HUES48 (cell line): ENCODE results near the gene CCDC61.

Source experiments
- H3K27ac ChIP-seq: one replicate; pipeline ENCODE4 v1.7.0; 2013; ENCODE audit warnings: low read depth, low read length, inconsistent platforms
- H3K27me3 ChIP-seq: 2 replicates; pipeline ENCODE4 v1.6.1; 2013; ENCODE audit warnings: mild to moderate bottlenecking, low read length; ENCODE audit not compliant: control insufficient read depth, insufficient read depth
- H3K36me3 ChIP-seq: 2 replicates; pipeline ENCODE4 v1.6.1; 2013; ENCODE audit warnings: low read length; ENCODE audit not compliant: control insufficient read depth, insufficient read depth
- H3K4me1 ChIP-seq: 2 replicates; pipeline ENCODE4 v1.6.1; 2013; ENCODE audit warnings: mild to moderate bottlenecking, low read length; ENCODE audit not compliant: control insufficient read depth, insufficient read depth
- H3K4me3 ChIP-seq: 2 replicates; pipeline ENCODE4 v1.5.1; 2013; ENCODE audit warnings: mild to moderate bottlenecking, low read depth, low read length
- H3K9ac ChIP-seq: 2 replicates; pipeline ENCODE4 v1.6.1; 2013; ENCODE audit warnings: mild to moderate bottlenecking, low read depth, low read length, moderate library complexity
- H3K9me3 ChIP-seq: 2 replicates; pipeline ENCODE4 v1.6.1; 2013; ENCODE audit warnings: low read length; ENCODE audit not compliant: control insufficient read depth, insufficient read depth

Gene CCDC61

GRCh38 chr19:46043519-46043918 lies 48.3 kb downstream of the CCDC61 start:
- no peak overlapping the region for H3K9ac ChIP-seq
- no peak overlapping the region for H3K27ac ChIP-seq
- H3K4me1 ChIP-seq = no peaks in the 10 kb centered on the region
- H3K9me3 ChIP-seq = no peaks in the 10 kb centered on the region; the same call in 1 of the 2 replicates
- H3K27me3 ChIP-seq = peaks cover 4% of the 10 kb centered on the region; the same call in 1 of the 2 replicates
- H3K4me3 ChIP-seq = no peak overlapping the region
- no peaks in the 10 kb centered on the region for H3K36me3 ChIP-seq

DNA sequence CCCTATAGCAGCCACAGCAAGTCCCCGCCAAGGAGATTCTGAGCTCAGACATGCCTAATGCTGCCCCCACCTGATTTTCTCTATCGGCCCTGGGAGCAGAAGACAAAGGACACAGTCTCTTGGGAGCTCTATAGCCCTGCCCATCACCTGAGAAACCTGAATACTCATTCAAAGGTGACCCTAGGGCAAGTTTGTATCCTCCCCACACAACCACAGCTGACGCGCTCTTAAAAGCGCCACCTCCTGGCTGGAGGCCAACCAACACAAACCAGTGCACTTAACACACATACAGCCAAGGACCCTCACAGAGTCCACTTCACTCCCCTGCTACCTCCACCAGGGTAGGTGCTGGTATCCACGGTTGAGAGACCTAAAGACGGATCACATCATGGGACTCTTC lies 54.3 kb downstream of the CCDC61 start:
- no peak overlapping the region for H3K4me3 ChIP-seq
- H3K27me3 ChIP-seq = peaks cover 4% of the 10 kb centered on the region
- H3K9me3 ChIP-seq = no peaks in the 10 kb centered on the region; the same call in 1 of the 2 replicates
- H3K9ac ChIP-seq = no peak overlapping the region
- no peak overlapping the region for H3K27ac ChIP-seq
- H3K4me1 ChIP-seq = no peaks in the 10 kb centered on the region
- H3K36me3 ChIP-seq = no peaks in the 10 kb centered on the region

GRCh38 chr19:46052896-46053295 lies 57.6 kb downstream of the CCDC61 start:
- no peaks in the 10 kb centered on the region; the same call in 1 of the 2 replicates for H3K27me3 ChIP-seq
- no peaks in the 10 kb centered on the region for H3K36me3 ChIP-seq
- H3K27ac ChIP-seq = no peak overlapping the region
- no peaks in the 10 kb centered on the region for H3K4me1 ChIP-seq
- H3K4me3 ChIP-seq = no peak overlapping the region
- H3K9ac ChIP-seq = no peak overlapping the region
- no peaks in the 10 kb centered on the region for H3K9me3 ChIP-seq

DNA sequence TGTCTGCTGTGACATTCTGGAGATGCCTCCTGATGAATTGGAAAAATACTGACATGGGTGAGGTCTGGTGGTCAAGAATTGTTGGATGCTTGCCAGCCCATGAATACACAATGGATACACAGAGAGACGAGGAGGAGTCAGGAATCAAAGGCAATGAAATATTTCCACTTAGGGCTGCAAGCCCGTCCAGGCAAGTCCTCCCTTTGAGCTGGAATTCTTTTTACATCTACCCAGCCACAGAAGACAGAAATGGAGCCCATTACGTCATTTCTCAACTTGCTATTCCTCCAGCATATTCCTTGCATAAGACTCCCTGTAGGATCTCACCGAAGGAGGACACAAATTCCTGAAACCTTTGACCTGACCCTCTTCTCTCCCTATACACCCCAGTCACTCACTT lies 61.3 kb downstream of the CCDC61 start:
- Histone ChIP-seq H3K4me3 (no peak overlapping the region), H3K27ac (no peak overlapping the region), H3K9ac (no peak overlapping the region), H3K9me3 (peaks cover 22% of the 10 kb centered on the region), H3K36me3 (no peaks in the 10 kb centered on the region), H3K4me1 (no peaks in the 10 kb centered on the region), H3K27me3 (no peaks in the 10 kb centered on the region; the same call in 1 of the 2 replicates)

DNA sequence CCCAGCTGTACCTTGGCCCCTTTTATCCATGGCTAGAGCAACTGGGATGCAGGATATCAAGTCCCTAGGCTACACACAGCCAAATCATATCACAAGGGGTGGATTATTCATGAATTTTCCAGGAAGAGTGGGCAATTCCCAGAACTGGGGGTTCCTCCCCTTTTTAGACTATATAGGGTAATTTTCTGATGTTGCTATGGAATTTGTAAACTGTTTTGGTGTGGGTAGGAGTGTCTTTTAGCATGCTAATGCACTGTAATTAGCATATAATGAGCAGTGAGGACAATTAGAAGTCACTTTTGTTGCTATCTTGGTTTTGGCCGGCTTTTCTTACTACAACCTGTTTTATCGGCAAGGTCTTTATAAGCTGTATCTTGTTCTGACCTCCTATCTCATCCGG lies 63.5 kb downstream of the CCDC61 start:
- Histone ChIP-seq H3K36me3 (no peaks in the 10 kb centered on the region), H3K4me1 (no peaks in the 10 kb centered on the region), H3K9ac (no peak overlapping the region), H3K27me3 (no peaks in the 10 kb centered on the region; the same call in 1 of the 2 replicates), H3K27ac (no peak overlapping the region), H3K9me3 (peaks cover 23% of the 10 kb centered on the region), H3K4me3 (no peak overlapping the region)

- Histone ChIP-seq H3K9me3 (peaks cover 23% of the 10 kb centered on the region), H3K27ac (no peak overlapping the region), H3K36me3 (no peaks in the 10 kb centered on the region), H3K4me3 (no peak overlapping the region), H3K4me1 (no peaks in the 10 kb centered on the region), H3K27me3 (no peaks in the 10 kb centered on the region), H3K9ac (no peak overlapping the region)
Observed at GRCh38 chr19:46060012-46060411, 64.7 kb downstream of the CCDC61 start.

- H3K9me3 ChIP-seq = peaks cover 23% of the 10 kb centered on the region
- no peaks in the 10 kb centered on the region for H3K36me3 ChIP-seq
- no peaks in the 10 kb centered on the region for H3K27me3 ChIP-seq
- no peak overlapping the region for H3K4me3 ChIP-seq
- H3K27ac ChIP-seq = no peak overlapping the region
- no peak overlapping the region for H3K9ac ChIP-seq
- H3K4me1 ChIP-seq = no peaks in the 10 kb centered on the region
Observed at GRCh38 chr19:46063201-46063600, 67.9 kb downstream of the CCDC61 start.

- Histone ChIP-seq H3K27ac (no peak overlapping the region), H3K9ac (no peak overlapping the region), H3K27me3 (no peaks in the 10 kb centered on the region), H3K9me3 (peaks cover 9% of the 10 kb centered on the region), H3K36me3 (no peaks in the 10 kb centered on the region), H3K4me1 (no peaks in the 10 kb centered on the region), H3K4me3 (no peak overlapping the region)
Observed at GRCh38 chr19:46065486-46066071, 70.3 kb downstream of the CCDC61 start.

DNA sequence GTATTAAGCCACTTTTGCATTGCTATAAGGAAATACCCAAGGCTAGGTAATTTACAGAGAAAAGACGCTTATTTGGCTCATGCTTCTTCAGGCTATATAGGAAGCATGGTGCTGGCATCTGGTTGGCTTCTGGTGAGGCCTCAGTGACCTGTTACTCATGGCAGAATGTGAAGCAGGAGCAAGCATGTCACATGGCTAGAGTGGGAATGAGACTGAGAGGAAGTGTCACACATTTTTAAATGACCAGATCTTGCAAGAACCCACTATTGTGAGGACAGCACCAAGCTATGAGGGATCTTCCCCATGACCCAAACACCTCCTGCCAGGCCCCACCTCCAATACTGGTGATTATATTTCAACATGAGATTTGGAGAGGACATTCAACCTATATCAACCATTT lies 71.2 kb downstream of the CCDC61 start:
- H3K9ac ChIP-seq = no peak overlapping the region
- no peak overlapping the region for H3K27ac ChIP-seq
- no peaks in the 10 kb centered on the region for H3K27me3 ChIP-seq
- no peaks in the 10 kb centered on the region for H3K4me1 ChIP-seq
- H3K36me3 ChIP-seq = no peaks in the 10 kb centered on the region
- H3K9me3 ChIP-seq = peaks cover 1% of the 10 kb centered on the region; the same call in 1 of the 2 replicates
- no peak overlapping the region for H3K4me3 ChIP-seq

GRCh38 chr19:46067691-46068090 lies 72.4 kb downstream of the CCDC61 start:
- Histone ChIP-seq H3K9me3 (no peaks in the 10 kb centered on the region), H3K27ac (no peak overlapping the region), H3K9ac (no peak overlapping the region), H3K4me1 (no peaks in the 10 kb centered on the region), H3K4me3 (no peak overlapping the region), H3K27me3 (no peaks in the 10 kb centered on the region), H3K36me3 (no peaks in the 10 kb centered on the region)
